Adrenal gland (tissue), 5 donors: ENCODE measurements around the gene HLA-B.

Source experiments
- POLR2A ChIP-seq, 2 donors: fragments of 450-650 bp; IDR thresholded peaks; one replicate each; pipeline ENCODE4 v1.6.1; 2017; ENCODE audit warnings: antibody characterized with exemption in 2 of 2, mild to moderate bottlenecking in 2 of 2, moderate library complexity in 1 of 2
- TF ChIP-seq, protein P1 (sequence below), 6 experiments: fragments of 450-650 bp in 4 of 6; fragments of 200-600 bp in 2 of 6; sonication (generic) in 1 of 6; IDR thresholded peaks; 1 replicate in 5 of 6; 2 replicates in 1 of 6; pipeline versions ENCODE4 v1.5.1 to v1.8.0; 2016 to 2021; ENCODE audit warnings: antibody characterized with exemption in 6 of 6, mild to moderate bottlenecking in 2 of 6, moderate library complexity in 1 of 6
- donor health status: DM: no; HTN: no; CAD: no.

DNA sequence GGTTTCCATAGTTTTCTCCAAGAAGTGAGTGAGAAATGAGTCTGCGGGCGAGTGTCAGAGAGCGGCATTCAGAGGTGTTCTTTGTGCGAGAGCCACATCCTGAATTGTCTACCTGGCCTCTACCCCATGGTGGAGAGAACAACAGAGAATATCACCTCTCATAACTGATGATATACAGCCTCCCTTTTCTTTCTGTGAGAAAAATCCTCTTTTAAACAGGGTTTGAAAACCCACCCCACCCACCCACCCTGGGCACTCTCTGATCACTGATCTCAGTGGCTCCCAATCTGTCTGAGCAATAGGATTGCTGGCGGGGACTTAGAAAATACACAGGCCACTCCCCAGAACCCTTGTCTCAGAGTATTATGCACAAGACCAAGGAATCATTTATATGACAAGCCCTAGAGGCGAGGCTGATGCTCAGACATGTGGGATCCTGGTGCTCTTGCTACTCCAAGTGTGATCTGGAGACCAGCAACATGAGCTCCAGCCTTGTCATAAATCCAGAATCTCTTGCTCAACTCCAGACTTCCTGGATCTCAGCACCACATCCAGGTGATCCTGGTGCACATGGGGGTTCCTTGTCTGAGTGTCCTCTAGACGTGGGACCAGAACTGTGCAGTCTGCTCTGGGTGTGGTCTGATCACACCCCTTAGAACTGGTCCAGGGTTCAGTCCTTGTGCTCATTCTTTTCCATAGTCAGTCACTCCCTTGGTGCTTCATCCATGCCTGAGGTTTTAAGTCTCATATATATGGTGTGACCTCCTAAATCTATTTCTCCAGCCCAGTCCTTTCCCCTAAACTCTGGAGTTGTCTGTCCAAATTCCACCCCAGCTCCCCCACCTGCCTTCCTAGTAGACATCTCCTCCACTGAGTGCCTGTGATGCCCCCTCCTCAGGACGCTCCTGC lies 5.3 kb downstream of the HLA-B start:
- TF ChIP-seq, protein P1, sequence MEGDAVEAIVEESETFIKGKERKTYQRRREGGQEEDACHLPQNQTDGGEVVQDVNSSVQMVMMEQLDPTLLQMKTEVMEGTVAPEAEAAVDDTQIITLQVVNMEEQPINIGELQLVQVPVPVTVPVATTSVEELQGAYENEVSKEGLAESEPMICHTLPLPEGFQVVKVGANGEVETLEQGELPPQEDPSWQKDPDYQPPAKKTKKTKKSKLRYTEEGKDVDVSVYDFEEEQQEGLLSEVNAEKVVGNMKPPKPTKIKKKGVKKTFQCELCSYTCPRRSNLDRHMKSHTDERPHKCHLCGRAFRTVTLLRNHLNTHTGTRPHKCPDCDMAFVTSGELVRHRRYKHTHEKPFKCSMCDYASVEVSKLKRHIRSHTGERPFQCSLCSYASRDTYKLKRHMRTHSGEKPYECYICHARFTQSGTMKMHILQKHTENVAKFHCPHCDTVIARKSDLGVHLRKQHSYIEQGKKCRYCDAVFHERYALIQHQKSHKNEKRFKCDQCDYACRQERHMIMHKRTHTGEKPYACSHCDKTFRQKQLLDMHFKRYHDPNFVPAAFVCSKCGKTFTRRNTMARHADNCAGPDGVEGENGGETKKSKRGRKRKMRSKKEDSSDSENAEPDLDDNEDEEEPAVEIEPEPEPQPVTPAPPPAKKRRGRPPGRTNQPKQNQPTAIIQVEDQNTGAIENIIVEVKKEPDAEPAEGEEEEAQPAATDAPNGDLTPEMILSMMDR (IDR thresholded peaks at IDR 0.05), result no peak
- no peak for TF ChIP-seq POLR2A (IDR thresholded peaks at IDR 0.05)
